Pons (tissue), 1 donor: Measurements from ENCODE around the gene PIAS4.

ENCODE experiments used
- DNase-seq: peaks from one replicate; pipeline ENCODE4 v3.0.0-alpha.2; 2016; ENCODE audit warnings: low spot score

Gene PIAS4

DNA sequence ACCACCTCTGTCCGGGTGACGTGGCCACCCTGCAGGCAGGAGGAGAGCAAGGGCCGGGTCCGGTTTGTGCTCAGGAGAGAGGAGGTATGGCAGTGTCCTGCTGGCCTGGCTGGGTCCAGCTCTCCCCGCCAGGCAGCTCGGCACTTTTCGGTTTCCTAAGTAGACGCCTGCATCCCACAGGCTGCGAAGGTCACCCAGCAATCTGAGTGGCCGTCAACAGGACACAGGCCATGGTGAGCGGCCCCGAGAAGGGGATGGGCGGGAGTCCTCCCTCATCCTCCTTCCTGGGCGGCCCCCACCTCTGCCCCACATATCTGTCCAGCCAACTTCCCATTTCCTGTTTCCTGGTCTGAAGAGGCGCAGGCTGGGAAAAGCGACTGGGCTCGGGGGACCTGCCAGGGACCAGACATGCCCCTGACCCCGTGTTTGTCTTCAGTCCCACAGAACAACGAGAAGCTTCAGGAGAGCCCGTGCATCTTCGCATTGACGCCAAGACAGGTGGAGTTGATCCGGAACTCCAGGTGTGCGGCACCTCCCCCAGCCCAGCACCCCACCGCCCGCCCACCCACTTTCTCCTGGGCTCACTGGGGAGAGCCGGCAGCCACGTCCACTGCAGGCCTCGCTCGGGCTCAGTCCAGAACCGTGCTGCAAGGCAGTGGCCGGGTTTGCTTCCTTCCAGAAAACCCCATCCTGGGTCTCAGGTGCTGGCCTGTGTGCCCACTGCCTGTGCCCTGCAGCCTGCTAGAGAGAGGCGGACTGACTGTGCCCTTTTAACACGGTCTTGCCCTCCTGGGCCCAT is 16.3 kb downstream of the PIAS4 start:
- no peak for DNase-seq

DNA sequence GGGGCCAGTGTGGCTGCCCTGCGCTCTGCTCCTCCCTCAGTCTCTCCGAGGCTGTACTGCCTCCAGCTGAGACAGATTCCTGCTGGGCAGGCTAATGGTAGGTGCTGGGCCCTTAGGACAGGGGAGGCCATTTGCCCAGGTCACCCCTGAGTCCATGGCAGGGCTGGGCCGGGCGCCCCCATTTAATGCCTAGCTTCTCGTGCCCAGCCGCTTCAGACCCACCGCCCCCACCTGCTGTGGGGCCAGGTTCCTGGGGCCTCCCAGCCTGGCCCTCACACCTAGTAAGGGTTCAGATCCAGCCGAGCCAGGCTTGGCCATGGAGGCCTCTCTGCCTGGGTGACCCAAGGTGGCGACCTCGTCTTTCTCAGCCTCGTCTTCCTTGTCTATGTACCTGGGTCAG is 17.8 kb downstream of the PIAS4 start:
- DNase-seq: no peak

DNA sequence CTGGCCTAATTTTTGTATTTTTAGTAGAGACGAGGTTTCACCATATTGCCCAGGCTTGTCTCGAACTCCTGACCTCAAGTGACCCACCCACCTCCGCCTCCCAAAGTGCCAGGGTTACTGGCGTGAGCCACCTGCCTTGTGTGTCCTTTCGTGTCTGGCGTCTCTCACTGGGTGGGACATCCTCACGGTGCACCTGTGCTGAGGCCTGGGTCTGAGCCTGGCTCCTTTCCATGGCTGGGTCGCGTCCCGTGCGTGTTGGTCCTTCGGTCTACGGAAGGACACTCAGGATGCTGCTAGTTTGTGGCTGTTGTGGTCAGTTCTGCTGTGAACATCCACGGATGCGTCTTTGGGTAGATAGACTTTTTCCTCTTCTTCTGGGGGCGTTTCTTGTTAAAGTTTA is 19.6 kb downstream of the PIAS4 start:
- DNase-seq: no peak

DNA sequence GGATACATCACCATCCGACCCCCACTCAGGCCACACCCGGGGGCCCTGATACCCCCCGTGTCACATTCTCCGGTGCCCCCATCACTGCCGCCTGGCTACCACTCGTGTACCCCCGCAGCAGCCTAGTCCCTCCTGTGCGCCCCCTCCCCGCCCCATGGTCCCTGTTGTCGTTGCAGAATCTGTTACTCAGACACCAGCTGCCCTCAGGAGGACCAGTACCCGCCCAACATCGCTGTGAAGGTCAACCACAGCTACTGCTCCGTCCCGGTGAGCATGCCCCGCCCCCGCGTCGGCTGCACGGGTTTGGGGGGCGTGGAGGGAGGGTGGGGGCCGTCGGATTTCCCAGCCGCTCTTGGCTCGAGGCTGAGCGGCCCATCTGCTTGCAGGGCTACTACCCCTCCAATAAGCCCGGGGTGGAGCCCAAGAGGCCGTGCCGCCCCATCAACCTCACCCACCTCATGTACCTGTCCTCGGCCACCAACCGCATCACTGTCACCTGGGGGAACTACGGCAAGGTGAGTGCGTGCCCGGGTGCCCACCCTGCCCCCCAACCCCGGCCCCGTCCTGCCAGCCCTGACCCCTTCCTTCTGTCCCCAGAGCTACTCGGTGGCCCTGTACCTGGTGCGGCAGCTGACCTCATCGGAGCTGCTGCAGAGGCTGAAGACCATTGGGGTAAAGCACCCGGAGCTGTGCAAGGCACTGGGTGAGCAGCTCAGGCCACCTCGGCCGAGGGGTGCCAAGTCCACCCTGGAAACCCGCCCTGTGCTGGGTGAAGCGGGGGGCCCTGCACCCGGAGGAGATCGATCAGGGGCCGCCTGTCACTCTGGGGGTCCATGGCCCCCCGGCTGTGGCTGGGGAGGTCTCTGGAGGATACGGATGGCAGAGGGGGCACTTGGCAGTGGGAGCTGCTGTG is 21.1 kb downstream of the PIAS4 start:
- DNase-seq: no peak

DNA sequence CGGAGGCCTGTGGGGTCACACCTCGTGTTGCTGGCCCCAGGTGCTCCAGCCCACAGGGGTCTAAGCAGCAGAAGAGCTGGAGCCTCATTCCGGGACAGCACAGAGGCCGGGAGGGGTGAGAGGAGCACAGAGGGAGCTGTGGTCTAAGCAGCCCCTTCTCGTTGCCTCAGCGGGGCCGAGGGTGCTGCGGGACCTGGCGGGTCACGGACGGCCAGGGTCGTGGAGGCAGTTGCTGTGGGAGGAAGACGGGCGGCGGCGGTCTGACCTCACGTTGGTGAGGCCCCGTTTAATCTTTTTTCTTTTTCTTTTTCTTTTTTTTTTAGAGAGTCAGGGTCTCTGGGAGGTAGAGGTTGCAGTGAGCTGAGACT is 21.7 kb downstream of the PIAS4 start:
- DNase-seq: no peak

DNA sequence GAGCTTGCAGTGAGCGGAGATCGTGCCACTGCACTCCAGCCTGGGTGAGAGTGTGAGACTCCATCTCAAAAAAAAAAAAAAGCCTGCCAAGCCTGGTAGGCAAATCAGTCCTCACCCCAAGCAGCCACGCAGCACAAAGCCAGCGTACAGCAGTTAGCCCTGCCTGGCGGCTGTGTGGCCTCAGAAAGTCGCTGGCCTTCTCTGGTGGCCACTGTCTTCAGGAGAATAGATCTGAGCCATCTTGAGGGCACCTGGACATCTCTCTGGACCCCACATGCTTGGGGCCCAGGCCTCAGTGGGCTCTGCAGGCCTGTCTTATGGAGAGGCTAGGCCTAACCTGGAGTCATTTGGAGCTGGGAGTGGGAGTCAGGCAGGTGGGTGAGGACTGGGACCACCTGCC is 23.0 kb downstream of the PIAS4 start:
- no peak for DNase-seq

DNA sequence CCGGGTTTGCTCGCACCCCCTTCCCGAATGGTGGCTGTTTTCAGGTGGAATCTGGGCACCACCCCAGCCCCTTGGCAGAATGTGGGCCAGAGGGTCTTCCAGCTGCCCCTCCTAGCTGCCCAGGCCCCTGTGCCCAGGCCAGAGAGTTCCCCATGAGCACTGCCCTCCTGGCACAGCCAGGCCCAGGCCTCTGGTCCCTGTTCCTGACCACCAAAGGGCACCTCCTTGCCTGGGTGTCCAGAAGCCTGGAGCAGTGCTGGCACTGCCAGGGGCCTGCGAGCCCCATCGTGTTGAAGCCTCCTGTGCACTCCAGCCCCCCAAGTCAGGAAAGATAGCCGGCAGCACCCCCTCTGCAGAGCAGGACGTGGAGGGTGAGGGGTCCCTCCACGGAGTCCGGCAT is 23.4 kb downstream of the PIAS4 start:
- no peak for DNase-seq

DNA sequence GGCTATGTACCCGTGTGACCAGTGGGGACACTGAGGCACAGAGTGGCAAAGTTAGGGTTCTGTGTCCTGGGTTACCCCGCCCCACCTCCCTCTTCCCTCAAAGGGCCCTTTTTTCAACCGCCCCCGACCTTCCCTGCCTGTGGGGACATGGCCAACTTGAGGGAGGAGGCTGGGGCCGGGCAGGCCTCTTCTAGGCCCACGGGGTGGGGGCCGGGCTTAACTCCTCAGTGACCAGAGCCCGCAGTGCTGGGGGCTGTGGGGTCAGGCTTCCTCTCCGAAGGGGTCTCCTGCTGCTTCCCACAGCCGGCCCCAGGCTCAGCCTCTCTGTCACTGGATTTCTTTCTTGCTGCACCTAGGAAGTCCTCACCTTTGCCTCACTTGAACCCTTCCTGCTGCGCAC is 23.9 kb downstream of the PIAS4 start:
- no peak for DNase-seq

DNA sequence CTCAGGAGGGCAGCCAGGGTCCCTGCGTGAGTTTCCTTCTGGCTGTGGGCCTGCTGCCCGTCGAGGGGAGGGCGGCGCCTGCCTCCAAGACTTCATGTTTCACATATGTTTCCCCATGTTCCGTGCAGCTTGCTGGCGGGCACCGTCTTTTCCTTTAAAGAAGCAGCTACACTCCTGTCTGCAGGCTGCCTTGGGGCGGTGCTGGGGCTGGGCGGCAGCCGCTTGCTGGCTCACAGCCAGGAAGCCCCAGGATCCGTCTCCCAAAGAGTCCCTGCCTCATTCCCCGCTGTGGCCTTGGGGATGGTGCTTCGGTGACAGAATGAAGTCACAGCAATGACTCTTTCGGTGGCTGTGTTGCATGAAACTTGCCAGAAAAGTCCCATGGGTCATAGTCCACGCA is 24.9 kb downstream of the PIAS4 start:
- no peak for DNase-seq

DNA sequence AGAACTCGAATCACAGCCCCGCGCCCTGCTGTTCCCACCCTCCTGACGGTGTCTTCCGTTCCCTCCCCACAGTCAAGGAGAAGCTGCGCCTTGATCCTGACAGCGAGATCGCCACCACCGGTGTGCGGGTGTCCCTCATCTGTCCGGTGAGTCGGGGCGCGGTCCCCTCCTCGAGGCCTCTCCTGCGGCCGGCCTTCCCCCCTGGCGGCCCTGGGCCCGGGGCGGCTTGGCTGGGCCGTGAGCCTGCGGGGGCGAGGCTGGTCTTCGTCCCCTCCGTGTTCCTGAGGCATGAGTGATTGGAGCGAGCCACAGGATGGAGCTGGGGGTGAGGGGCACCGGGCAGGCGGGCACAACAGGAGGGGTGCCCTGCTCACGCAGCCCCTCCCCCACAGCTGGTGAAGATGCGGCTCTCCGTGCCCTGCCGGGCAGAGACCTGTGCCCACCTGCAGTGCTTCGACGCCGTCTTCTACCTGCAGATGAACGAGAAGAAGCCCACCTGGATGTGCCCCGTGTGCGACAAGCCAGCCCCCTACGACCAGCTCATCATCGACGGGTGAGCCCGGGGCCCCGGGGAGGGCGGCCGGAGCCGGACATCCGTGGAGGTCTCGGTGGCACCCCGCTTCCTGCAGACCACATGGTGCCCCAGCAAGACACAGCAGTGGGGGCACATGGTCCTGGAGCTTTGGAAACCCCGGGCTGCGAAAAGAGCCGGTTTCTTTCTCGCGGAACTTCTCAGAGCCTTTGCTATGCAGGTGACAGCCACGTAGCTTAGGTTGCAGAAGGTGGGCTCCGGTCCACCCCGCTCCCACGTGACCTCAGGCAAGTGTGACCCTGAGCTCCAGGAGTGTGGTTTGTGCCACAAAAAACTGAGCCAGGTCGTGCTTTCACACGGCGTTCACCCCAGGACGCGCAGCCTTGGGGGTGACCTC is 25.8 kb downstream of the PIAS4 start:
- DNase-seq: no peak

DNA sequence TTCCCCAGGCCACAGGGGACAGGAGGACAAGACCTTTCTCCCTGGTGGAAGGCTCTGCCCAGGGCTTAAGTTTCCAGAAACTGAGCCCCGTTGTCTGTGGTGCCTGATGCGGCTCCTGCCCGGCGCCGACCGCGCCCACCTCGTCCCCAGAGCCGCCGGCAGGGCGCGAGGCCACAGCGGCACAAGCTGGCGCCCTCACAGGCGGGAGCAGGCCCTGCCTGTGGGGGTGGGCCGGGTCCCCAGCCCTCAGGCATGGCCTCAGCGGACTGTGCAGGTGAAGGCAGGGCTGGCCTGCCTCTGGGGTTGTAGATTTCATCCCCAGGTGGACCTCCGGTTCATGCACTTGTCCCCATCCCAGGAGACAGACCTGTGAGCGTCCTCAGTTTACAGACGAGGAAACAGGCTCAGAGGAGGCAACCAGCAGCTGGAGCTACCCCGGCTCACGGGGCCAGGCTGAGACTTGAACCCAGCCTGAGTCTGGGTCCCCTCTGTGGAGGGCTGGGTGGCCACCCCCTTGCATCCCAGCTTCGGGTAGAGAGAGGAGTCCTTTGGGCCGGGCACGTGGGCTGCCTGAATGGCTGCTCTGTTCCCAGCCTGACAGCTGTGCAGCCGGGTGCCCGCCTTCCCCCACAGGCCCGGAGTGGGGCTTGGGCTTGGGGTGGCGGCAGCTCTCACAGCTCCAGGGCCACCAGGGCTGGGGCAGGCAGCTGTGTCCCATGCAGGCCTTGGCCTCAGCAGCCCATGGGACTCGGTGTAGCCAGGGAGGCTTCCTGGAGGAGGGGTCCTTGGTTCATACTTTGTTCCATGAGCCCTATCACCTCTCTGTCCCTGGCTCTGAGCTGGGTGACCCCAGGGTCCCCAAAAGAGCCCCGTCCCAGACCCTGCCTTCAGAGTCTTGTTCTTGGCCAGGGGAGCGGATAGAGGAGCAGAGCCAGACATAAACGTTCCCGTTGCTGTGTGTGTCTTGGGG is 26.8 kb downstream of the PIAS4 start:
- DNase-seq: peak; percentile 88

DNA sequence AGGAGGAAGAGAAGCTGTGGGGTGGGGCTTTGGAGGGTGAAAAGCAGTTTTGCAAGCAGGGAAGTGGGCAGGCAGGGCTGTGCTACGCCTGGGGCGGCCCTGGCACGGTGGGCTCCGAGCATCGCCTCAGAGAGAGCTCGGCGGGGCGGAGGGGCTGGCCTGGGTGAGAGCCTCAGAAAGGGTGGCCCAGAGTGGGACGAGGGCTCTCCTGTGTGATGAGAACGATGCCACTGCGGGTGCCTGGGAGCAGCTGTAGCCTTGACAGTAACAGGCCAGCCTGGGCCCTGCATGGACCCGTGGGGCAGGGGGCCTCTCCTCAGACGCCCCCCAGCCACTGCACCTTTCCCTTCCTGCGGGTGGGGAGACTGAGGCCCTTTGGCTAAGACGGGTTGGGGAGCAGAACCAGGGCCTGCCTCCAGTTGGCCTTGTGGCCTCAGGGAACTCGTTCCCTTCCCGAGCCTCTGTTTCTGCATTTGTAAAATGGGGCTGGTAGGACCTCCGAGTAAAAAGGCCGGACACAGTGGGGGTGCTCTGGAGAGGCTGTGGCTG is 27.6 kb downstream of the PIAS4 start:
- no peak for DNase-seq

DNA sequence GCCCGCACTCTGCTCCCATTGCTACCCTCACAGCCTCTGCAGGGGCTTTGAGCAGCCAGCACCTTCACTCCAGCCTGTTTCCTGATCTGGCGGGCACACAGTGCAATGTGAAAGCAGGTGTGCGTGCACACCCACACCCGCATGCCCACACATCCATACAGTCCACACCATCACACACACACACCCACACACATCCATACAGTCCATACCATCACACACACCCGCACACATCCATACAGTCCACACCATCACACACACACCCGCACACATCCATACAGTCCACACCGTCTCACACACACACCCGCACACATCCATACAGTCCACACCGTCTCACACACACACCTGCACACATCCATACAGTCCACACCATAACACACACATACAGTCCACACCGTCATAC is 28.0 kb downstream of the PIAS4 start:
- no peak for DNase-seq

DNA sequence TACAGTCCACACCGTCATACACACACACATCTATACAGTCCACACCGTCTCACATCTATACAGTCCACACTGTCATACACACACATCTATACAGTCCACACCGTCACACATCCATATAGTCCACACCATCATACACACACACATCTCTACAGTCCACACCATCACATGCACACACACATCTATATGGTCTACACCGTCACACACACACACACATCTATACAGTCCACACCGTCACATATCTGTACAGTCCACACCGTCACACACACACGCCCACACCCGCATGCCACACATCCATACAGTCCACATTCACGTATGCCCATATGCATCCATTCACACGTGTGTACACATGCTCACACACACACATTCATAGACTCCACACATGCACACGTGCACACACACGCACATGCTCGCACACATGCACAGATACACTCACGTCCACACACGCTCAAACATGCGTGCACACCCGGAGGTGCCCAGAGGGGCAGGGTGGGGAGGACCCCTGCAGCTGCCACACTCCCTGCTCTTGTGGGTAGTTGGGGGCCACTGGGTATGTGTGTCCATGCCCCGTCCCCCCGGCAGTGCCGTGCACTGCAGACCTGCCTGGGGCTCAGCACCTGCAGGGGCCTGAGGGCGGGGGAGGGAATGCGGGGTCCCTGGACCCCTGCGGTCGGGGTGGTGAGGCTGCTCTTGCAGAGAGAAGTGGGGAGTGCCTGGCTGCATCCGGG is 29.2 kb downstream of the PIAS4 start:
- DNase-seq: no peak

DNA sequence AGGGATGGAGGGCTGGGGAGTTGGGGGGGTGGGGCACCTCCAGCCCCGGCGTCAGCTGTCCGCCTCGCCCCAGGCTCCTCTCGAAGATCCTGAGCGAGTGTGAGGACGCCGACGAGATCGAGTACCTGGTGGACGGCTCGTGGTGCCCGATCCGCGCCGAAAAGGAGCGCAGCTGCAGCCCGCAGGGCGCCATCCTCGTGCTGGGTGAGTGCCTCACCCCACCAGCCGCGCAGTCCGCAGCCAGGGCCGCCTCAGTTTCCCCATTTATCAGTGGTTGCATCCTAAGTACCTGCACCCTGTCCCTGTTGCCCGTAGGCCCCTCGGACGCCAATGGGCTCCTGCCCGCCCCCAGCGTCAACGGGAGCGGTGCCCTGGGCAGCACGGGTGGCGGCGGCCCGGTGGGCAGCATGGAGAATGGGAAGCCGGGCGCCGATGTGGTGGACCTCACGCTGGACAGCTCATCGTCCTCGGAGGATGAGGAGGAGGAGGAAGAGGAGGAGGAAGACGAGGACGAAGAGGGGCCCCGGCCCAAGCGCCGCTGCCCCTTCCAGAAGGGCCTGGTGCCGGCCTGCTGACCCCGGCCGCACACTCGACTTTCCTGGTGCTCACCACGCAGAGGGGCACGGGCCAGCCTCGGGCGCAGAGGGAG is 29.9 kb downstream of the PIAS4 start:
- DNase-seq: no peak

DNA sequence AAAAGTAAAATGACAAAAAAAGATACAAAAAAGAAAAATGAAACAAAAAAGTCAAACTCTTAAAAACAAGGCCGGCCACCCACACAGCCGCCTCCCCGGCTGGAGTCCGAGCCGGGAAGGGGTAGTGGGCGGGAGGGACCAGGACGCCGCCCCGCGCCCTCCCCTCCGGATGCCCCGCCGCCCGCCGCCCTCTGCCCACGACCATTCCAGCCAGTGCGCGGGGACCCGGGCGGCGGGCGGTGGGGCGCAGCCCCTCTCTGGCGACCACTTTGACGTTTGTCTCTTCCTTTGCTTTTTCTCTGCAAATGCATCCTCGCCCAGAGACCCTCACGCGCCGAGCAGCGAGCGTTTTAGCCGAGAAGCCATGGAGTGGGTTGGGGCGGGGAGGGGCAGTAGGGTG is 30.5 kb downstream of the PIAS4 start:
- DNase-seq: no peak

DNA sequence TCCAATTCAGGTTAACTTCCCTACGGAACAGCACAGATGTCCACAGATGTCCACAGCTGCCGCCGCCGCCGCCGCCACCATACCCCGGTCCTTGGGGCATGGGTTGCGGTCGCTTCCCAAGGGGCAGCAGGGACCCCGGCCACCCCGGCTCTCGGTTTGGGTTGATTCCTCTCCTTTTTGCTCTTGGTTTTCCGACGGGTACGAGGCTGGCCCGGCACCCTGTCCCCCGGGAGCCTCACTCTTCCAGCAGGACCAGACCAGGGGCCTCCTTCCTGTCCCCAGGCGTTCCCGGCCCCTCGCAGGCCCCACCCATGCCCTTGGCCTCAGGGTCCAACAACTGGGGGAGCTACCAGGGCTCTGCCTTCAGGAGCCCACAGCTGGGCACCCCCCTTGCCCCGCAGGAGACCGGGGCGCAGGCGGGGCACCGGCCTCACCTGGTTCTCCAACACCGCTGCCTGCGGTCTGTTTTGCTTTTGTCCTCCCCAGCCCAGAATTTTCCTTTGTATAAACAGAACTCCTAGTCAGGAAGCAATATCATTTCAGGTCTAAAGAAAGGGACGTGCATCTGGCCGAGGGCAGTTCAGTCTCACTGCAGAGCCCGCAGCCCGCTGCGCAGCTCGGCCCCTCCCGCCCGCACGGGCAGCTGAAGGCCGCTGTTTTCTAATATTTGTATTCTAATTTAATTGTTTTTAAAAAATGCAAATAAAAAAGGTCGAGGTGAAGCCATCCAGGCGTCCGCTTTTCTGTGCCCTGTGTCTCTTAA is 31.3 kb downstream of the PIAS4 start:
- no peak for DNase-seq

DNA sequence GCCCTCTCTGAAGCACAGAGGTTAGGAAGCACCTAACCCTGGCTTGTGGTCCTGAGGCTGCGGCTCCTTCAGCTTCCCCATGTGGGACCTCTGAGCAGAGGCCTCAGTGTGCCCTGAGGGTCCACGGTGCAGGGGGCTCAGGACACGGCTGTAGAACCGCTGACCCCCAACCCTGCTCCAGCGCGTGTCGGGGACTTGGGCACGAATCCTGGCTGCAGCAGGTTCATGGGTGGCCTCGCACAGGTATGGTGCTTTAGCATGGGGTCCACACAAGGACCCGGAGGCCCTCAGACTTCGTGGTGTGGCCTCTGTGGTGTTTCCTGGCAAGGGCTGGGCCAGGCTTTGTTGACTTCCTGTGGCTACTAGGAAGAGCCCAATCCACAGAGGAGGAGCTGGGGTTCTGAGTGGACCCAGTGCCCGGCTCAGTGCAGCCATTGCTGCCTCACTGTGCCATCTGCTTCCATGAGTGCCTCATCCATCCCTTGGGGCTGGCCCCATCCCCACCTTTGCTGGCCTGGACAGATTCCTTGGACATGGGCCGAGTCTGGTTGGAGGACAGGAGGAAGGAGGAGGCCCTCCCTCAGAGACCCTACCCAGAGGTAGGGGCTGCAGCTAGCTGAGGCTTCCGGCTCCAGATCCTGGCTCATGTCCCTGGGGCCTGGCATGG is 34.7 kb downstream of the PIAS4 start:
- no peak for DNase-seq
